ENCODE data around the gene MREG.

Gene MREG

DNA sequence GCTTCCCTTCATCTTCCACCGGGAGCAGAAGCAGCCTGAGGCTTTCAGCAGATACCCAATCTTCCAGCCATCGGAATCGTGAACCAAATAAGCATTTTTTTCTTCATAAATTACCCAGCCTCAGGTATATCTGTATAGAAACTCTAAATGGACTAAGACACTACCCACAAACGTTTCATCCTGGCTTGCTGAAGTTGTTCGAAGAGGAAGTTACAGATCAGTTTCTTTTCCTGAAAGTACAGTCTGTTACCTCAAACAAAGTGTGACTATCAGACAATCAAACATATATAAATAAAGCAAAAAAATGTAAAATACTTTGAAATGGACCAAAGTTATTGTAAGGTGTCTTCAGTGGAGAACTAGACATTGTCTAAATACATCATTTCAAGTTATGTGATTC is 97.9 kb downstream of the MREG start:
- no peak for DNase-seq

DNA sequence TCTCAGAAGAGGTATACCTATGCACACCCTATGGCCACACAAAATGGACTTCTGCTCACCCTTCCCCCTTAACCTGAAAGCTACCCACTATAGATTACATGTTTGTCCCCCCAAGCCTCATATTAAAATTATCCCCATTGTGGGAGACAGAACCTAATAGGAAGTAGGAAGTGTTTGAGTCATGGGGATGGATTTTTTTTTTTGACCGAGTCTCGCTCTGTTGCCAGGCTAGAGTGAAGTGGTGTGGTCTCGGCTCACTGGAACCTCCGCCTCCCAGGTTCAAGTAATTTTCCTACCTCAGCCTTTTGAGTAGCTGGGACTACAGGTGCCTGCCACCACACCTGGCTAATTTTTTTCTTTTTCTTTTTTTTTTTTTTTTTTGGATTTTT is 98.6 kb downstream of the MREG start:
- no peak for DNase-seq

DNA sequence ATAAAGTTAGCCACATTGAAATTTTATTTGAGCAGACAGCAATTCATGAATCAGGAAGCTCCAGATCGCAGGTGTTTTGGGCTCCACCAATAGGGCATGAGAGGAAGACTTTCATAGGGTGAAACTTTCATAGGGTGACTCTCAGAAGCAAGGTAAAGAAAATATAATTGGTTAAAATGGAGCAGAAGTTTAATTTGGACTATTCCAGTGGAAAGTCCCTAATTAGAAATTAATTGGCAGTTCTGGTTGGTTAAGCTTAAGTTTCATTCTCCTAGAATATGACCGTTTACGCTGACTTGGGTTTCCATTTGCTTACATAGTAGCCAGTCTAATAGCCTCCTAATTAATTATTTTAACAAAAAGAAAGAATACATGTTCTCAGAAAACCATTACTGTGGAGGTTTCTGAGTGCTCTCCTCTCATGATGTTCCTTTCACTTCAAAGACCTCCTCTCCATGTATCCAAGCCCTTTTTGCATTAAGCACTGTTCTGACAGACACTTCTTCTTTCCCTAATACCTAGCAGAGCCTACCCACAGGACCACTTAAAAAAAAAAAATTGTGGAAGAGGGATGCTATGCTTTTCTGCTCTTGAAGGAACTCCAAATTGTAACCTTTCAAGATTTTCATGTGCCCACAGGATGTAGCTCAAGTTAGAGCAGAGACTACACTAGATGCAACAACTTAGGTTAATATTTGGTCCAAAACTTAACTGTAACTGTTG is 99.1 kb downstream of the MREG start:
- no peak for DNase-seq

DNA sequence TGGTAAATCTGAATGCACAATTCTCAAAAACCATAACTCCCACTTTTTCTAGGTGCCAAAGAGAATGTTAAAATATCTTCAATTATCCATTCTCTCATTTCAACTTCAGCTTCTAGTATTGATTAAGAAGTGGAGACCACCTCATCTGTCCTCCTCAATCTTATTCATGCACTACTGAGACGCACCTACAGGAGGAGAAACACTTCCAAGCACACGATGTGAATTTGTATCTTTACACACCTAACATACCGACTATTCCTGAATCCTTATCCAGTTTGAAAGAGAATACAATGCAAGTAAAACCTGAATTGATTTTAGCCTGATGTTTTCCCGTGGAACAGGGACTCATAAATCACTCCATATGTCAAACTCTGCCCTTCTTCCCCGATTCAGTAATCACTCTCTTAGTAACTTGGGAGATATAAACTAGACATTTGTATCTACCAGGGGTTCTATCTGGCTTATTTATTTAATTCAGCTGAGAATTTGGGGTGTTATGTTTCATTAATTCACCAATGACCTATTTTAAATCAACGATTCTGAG is 101.0 kb downstream of the MREG start:
- DNase-seq, result no peak

DNA sequence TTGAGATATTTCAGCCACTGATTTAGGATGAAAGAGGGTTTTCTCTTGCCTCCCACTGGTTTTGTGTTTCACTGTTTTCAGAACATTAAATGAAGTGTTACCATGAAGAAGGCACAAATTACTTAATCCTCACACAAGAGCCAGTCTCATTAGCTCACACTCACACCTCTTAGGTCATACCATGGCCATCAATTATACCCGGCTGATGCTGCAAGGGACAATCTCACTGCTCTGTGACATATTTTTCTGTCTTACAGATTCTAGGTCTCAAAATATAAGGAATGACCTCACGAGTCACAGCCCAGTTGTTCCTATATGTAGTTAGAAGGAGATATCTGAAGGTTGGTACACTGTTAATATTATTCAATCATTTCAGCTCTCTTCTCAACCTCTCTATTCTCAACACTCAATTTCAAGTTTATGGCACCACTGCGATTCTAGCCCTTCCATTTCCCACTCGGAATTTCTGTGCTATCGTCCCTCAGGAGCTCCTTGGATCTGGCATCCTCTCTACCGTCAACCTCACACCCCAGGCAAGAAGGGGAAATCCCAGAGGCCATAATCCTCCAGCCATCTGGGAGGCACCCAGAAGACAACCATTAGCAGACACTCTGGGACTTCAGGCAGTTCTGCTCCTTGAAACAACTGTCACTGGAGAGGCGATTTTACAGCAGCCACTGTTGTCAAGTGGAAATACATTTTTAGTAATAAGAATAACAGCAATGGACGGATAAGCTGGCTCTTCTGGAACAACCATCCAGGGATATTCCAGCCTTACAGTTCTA is 101.9 kb downstream of the MREG start:
- no peak for DNase-seq

DNA sequence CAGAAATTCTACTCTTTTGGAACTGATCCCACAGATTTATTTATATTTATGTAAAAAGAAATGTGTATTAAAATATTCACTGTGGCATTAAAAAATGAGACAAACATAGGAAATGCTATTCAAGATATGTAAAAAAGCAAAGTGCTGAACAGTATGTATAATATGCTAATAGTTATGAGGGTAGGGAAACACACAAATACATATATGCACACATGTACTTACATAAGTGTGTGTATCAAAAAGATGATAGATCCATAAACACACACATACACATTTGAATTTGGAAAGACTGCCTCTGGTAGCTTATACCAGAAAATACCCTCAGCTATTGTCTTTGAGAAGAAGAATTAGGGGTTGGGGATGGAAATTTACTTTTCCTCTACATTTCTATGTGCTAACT is 103.2 kb downstream of the MREG start:
- DNase-seq, result no peak

DNA sequence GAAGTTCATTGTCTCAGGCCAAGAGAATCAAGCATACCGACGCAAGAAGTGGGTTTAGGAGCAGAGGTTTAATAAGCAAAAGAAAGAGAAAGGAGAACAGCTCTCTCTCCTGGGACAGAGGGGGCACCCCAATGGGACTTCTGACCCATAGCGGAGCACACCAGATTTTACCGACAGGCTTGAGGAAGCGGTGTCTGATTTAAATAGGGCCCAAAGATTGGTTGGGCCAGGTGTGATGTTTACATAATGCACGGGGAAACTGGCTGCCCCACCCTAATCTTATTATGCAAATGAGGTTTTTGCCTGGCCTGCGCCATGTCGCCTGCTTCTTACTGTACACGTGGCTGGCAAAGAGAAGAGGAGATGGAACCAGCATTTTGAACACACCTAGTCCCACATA is 106.2 kb downstream of the MREG start:
- no peak for DNase-seq

DNA sequence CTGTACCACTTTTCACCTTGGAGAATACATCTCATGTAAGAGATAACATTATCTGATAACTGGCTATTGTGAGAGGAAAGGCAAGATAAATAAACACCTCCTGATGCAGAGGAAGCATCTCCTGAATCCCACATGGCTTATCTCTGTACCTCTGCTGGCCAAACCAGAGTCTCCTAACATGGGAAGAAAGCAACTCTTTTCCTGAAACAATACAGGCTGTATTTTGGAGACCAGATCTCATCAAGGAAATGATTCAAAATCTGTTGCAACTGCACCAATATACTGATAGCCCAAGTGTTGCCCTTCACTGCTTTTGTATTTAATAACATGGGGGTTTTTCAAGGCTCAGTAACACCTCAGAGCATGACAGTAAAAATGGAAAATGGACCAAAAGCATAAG is 106.9 kb downstream of the MREG start:
- no peak for DNase-seq

DNA sequence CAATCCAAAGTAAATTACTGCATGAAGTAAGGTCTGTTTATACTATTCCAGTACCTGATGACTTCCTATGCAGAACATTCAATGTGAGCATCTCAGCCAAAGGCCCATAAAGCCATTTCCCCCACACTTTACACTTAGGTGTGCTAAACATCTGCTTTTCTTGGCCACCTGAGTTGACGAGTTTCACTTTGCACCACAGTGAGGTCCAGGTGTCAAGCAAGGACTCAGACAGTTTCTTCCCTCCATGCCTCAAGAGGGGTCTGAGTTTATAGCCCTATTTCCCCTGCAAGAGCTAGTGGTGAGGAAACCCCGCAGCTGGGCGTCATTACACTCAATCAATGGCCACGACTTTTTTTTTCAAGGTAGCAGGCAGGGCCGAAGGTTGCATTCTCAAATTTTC is 107.7 kb downstream of the MREG start:
- DNase-seq, result no peak

DNA sequence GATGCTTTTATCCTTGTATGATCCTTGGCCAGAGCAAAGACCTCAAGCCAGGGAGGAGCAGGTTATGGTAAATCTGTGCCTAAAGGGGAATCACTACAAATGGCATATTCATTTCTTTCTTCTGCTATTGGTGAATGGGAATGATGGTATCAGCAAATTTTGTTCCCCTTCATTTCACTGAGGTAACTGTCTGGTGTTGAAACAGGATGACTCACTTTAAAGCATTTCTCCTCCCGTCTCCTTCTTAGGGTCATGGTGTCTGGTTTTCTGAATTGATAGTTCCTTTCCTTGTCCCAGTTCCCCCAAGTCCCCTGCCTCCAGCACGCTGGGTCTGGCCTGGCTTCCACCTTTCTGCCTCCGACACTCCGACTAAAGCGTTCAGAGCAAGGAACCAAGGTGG is 109.2 kb downstream of the MREG start:
- DNase-seq, result no peak

DNA sequence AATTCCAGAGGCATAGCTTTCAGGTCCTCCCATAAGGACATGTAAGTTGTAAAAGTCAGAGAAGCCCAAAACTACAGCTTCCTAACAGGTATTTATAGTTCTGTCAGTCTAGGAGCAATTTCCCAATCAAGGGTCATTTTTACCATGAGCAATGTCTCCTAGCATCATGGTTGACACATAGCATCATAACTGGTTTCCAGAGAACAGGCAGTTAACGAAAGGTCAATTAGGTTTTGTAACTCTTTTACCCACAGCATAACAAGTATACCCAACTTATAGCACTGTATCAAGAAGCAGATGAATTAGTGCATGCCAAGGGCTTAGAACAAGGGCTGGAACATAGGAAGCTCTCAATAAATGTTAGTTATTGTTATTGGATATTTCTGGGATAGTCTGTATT is 110.1 kb downstream of the MREG start:
- no peak for DNase-seq

DNA sequence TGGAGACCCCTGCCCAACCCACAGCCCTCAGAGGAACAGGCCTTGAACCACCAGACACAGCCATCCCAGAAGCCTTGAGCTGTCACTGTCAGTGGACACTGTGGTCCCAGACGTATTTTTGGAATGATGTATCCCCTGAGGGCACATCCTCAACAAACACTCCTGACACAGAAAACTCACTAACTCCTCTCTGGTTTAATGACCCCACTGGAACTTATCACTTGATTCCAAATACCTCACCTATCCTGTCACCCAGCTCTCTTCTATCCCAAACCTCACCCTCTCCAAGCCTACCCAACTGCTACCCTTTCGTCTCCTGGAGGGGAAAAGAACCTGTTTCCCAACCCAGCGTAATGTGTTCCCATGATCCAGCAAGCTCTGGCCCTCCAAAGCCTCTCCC is 111.6 kb downstream of the MREG start:
- DNase-seq, result no peak

DNA sequence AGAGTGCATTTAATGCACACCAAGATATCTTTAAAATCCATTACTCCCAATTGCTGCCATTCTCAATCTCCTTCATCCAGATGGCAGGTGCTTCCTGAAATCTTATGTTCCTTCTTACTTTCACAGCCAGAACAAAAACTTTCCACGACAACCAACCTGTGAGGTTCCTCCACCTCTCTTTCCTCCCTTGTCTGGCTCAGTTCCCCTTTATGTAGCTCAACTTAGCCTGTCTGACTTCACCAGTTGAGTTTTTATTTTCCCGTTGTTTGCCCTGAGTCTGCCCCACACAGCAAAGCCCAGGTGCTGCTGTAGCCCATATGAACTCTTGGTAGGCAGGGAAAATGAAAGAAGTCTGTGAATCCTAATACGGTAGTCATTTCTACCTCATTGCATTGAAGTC is 112.5 kb downstream of the MREG start:
- DNase-seq, result no peak

DNA sequence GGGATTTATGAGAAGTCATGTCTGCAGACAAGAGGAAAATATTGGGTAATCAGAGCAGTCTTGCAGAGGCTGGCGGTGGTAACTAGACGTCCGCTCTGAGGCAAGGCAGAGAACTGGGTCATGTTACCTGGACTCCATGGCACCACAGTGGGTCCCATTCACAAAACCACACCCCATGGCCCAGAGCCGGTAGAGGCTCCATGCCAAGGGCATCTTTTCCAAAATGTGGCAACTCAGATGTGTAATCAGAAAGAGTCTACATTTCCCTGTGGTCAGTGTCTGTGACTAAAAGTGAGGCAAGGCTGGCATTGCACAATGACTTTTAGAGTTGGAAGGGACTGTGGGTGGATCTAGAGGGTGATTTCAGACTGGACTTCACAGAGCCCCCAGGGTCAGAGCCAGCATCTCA is 113.1 kb downstream of the MREG start:
- DNase-seq, result no peak

DNA sequence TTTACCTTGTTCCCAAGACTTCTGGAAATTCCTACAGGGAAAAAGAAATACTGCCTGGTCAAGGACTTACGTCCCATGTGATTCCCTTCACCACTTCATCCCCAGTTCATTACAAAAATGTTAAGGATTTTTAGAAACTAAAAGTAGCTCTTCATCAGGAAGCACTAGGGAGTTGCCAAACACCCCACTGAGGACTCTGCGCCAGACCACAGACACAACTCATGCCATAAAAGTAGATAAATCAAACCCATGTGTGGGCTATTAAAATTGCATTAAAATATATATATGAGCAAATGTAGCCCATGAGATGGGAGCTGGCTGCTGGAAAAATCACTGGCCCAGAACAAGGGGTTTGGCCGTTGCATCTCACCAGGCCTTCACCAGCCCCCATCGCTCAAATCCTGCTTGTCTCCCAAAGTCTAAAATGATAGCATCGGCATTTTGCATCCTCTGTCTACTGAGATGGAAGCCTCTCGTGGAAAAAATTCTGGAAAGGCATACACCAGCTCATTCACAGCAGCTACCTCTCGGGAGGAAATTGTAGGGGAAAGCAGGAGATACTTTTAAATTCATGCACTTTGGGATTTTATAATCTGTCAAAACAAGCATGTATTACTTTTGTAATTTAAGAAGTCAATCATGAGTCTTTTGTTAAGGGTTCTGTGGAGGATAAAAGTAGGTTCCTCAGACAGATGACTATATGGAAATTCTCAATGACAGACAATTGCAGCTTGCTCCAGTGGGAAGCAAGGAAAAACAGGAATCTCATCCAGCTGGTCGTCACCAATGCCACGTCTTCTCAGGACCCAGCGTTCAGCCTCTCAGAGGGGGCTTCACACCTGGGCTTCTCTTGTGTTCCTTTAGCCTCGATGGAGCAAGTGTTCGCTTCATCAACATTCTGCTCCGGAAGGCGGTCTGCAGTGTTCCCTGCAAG is 113.9 kb downstream of the MREG start:
- no peak for DNase-seq

DNA sequence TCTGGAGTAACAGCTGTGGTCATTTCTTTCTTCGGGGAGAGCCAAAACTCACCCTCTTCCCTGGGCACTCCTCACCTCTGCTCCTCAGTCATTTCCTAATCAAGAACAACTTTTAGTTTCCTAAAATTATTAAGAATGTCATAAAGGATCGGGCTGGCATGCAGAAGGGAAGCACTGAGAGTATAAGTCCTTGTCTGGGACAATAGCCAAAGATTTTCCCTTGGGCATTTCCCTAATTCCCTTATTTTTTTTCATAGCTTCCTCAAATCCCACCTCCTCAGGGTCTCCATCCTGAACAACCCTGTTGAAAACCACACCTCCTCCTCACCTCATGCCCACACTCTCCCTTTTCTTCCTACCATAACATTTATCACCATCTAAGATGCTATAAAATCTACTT is 115.0 kb downstream of the MREG start:
- no peak for DNase-seq

DNA sequence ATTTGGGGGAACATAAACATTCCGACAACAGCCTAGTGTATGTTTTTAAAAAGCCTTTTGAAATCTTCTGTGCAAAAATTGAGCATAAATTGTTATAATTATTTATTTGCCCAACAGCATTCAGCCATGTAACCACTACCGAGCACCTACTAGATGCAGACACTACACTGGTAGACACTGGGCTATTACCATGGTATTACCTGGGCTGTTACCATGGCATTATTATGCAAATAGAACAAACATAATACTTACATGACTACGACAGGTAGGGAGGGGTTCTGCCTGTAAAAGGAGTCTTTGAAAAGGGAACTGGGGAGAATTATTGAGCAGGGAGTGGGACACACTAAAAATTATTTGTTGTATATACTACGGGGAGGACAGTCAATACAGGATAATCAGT is 116.4 kb downstream of the MREG start:
- DNase-seq, result no peak

DNA sequence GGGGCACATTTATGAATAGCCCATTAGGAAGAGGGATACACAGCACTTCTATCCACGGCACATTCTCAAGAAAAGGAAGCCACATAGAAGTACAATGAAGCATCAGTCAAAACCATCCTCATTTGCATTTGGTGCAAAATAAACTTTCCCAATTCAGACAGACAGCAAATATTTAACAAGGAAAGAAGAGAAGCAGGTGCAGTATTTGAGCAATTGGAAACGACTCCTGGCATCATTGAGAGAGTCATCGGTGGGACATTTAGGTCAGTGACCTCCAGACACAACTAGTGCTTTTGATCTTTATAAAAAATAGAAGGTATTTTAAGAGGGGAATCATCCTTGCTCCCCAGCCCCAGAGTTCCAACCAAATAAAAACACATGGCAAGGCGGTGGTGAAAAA is 118.0 kb downstream of the MREG start:
- DNase-seq, result no peak
